PC-3 (cell line): ENCODE results near the gene ANKS1A. TPM values are rescaled to one million over a fixed set of nuclear protein-coding genes. Genes with fewer than 3 reads are reported as not detected.

Experiments
- ATAC-seq: fragments of 200-7000 bp; cut with Tn5 transposase; 2 replicates; pipeline ENCODE4 v1.9.1; 2020; ENCODE audit warnings: mild to moderate bottlenecking, moderate library complexity
- BruUV-seq: library from RNA; stranded (reverse); fragments of 400-500 nt; replicated peaks from 2 replicates; lab custom pipeline; 2021; lab: Mats Ljungman, UMichigan
- CTCF ChIA-PET: fragments of 300-600 bp; sonication (Branson Sonifier 250); formaldehyde crosslinking; loops from one replicate; lab custom pipeline; 2022; ENCODE audit warnings: antibody characterized with exemption; lab: Charles Lee
- POLR2A ChIA-PET: fragments of 300-600 bp; sonication (Branson Sonifier 250); formaldehyde crosslinking; loops from one replicate; lab custom pipeline; 2022; ENCODE audit warnings: antibody characterized with exemption; ENCODE audit not compliant: unreplicated experiment; lab: Charles Lee
- DNase-seq: peaks from one replicate; pipeline ENCODE4 v3.0.0-alpha.2; 2015
- H2AFZ ChIP-seq: fragments of 300-600 bp; sonication (generic); 2 replicates; pipeline ENCODE4 v1.6.0; 2016; ENCODE audit warnings: antibody characterized with exemption, low read length
- H3F3A ChIP-seq: fragments of 300-600 bp; sonication (generic); one replicate; pipeline ENCODE4 v1.6.0; 2017; ENCODE audit warnings: antibody characterized with exemption, low read length, control low read depth, mild to moderate bottlenecking; ENCODE audit not compliant: unreplicated experiment
- H3K27ac ChIP-seq: fragments of 300-600 bp; sonication (generic); 2 replicates; pipeline ENCODE4 v1.5.1; 2016; ENCODE audit warnings: mild to moderate bottlenecking, low read length
- H3K27me3 ChIP-seq: fragments of 300-600 bp; sonication (generic); 2 replicates; pipeline ENCODE4 v1.6.1; 2016; ENCODE audit warnings: low read length, mixed read lengths
- H3K36me3 ChIP-seq: fragments of 300-600 bp; sonication (generic); 2 replicates; pipeline ENCODE4 v1.6.1; 2016; ENCODE audit warnings: low read depth, mixed run types, low read length, mixed read lengths
- H3K4me1 ChIP-seq: fragments of 300-600 bp; sonication (generic); 2 replicates; pipeline ENCODE4 v1.5.1; 2016; ENCODE audit warnings: low read length; ENCODE audit not compliant: insufficient read depth
- H3K4me2 ChIP-seq: fragments of 300-600 bp; sonication (generic); 2 replicates; pipeline ENCODE4 v1.6.0; 2016; ENCODE audit warnings: low read length
- H3K4me3 ChIP-seq: fragments of 300-600 bp; sonication (generic); 2 replicates; pipeline ENCODE4 v1.5.1; 2016; ENCODE audit warnings: mild to moderate bottlenecking, low read length, mixed read lengths
- H3K79me2 ChIP-seq: fragments of 300-600 bp; sonication (generic); 2 replicates; pipeline ENCODE4 v1.6.1; 2017; ENCODE audit warnings: low read length, mixed read lengths
- H3K9ac ChIP-seq: fragments of 300-600 bp; sonication (generic); 2 replicates; pipeline ENCODE4 v1.6.0; 2016; ENCODE audit warnings: mild to moderate bottlenecking, low read length
- H3K9me2 ChIP-seq: fragments of 300-600 bp; sonication (generic); replicated peaks from 2 replicates; pipeline ENCODE4 v1.6.1; 2016; ENCODE audit warnings: mixed run types, low read length, mixed read lengths
- H3K9me3 ChIP-seq: fragments of 300-600 bp; sonication (generic); 2 replicates; pipeline ENCODE4 v1.6.1; 2016; ENCODE audit warnings: low read length, mixed read lengths
- H4K20me1 ChIP-seq: fragments of 300-600 bp; sonication (generic); 2 replicates; pipeline ENCODE4 v1.6.1; 2016; ENCODE audit warnings: low read length, mixed read lengths
- EZH2 ChIP-seq: fragments of 300-600 bp; sonication (generic); IDR thresholded peaks from one replicate; pipeline ENCODE4 v1.6.1; 2017; ENCODE audit warnings: antibody characterized with exemption, mild to moderate bottlenecking, low read length; ENCODE audit not compliant: unreplicated experiment
- EZH2phosphoT487 ChIP-seq: fragments of 300-600 bp; sonication (generic); IDR thresholded peaks from 2 replicates; pipeline ENCODE4 v1.6.1; 2018; ENCODE audit warnings: mild to moderate bottlenecking, antibody characterized with exemption, low read length, borderline replicate concordance
- intact Hi-C: fragments of 100-400 bp; cut with micrococcal nuclease; formaldehyde crosslinking; loops from 2 replicates; pipeline ENCODE4 v1.9.0; 2023
- total RNA-seq: library from RNA; depleted of rRNA; stranded (reverse); fragments of >200 nt; gene quantifications from 2 replicates; pipeline ENCODE4 v1.2.3, GENCODE V29; 2014
- TF ChIP-seq, protein P1 (sequence below): fragments of 300-600 bp; sonication (generic); conservative IDR thresholded peaks from 2 replicates; pipeline ENCODE4 v1.5.1; 2017; ENCODE audit warnings: antibody characterized with exemption, low read depth, mild to moderate bottlenecking, low read length

ANKS1A gene
- total RNA-seq, 1 experiment from 2014 or later: 18.8 TPM

DNA sequence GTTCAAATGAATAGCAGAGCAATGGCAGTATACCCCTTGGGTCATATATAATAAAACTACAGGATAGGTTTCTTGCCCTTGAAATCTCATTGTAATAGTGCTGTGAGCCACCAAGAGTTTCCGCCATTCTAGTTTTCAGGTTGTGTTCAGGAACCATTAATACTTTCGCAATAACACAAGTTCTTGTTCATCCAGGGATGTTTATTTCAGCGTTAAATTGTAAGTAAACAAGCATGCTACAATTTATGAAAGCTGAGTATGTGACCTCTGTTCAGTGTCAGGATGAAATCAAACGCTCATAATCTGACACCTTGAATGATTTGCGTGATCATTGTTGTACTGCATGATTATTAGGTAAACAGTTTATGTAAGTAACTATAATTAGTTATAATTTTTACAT lies 22.8 kb downstream of the ANKS1A start:
- Histone ChIP-seq H3F3A (peaks cover 4% of the 10 kb centered on the region), H3K36me3 (no peaks in the 10 kb centered on the region), H3K9me3 (no peaks in the 10 kb centered on the region), H3K4me3 (no peak overlapping the region), H2AFZ (no peak overlapping the region), H3K27me3 (no peaks in the 10 kb centered on the region), H3K4me2 (no peak overlapping the region), H3K27ac (no peak overlapping the region), H3K9ac (no peak overlapping the region), H4K20me1 (peaks cover 20% of the 10 kb centered on the region), H3K4me1 (peaks cover 39% of the 10 kb centered on the region), H3K79me2 (peaks cover 87% of the 10 kb centered on the region), H3K9me2 (no peaks in the 10 kb centered on the region)
- DNase-seq: no peak
- TF ChIP-seq EZH2phosphoT487: no peak
- no peak for TF ChIP-seq EZH2
- TF ChIP-seq, protein P1, sequence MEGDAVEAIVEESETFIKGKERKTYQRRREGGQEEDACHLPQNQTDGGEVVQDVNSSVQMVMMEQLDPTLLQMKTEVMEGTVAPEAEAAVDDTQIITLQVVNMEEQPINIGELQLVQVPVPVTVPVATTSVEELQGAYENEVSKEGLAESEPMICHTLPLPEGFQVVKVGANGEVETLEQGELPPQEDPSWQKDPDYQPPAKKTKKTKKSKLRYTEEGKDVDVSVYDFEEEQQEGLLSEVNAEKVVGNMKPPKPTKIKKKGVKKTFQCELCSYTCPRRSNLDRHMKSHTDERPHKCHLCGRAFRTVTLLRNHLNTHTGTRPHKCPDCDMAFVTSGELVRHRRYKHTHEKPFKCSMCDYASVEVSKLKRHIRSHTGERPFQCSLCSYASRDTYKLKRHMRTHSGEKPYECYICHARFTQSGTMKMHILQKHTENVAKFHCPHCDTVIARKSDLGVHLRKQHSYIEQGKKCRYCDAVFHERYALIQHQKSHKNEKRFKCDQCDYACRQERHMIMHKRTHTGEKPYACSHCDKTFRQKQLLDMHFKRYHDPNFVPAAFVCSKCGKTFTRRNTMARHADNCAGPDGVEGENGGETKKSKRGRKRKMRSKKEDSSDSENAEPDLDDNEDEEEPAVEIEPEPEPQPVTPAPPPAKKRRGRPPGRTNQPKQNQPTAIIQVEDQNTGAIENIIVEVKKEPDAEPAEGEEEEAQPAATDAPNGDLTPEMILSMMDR: no peak
- intact Hi-C loops: loop anchor here (5.0 kb wide), 1 partner anchor 40 kb away; no protein-coding TSS in a partner anchor
- ChIA-PET CTCF (no interaction called here), POLR2A (no interaction called here)
- no peak for ATAC-seq
- BruUV-seq: no TSS peak

DNA sequence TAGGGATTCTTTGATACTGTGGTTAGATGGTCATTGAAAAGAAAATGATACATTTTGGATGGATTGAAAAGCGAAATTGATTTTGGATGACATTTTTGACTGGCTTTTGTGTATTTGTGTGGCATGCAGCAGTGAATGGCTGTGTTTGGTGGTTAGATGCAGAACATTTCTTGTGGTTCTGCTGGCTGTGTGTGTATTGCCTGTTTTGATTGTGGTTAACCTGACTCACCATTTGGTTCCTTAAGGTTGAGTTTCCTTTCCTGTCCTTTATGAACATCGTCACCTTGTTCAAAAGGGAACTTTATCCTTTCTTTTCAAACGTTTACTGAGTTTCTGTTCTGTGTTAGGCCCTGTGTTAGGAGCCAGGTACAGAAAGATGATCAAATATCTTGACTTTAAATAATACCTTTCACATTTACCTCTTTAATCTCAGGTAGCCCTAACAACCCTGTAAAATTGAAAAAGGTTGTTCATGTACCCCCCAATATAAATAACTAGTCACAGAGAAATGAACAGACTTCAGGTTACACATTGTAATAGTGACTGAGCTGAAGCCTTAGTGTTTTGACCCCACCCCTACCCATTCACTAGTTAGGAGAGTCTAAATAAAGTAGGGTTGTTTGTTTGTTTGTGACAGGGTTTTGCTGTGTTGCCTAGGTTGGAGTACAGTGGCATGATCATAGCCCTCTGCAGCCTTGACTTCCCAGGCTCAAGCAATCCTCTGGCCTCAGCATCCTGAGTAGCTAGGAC lies 23.8 kb downstream of the ANKS1A start:
- no TSS peak for BruUV-seq
- peaks cover 20% of the 10 kb centered on the region for H4K20me1 ChIP-seq

More for the DNA sequence above, 23.8 kb downstream of the ANKS1A start:
- Histone ChIP-seq H3K79me2 (peaks cover 86% of the 10 kb centered on the region), H3F3A (peaks cover 4% of the 10 kb centered on the region), H3K27ac (peak overlapping the region; percentile 75), H3K27me3 (no peaks in the 10 kb centered on the region), H2AFZ (no peak overlapping the region), H3K4me2 (peak overlapping the region; percentile 76), H3K4me1 (peaks cover 35% of the 10 kb centered on the region), H3K9me2 (no peaks in the 10 kb centered on the region), H3K9me3 (no peaks in the 10 kb centered on the region), H3K4me3 (peak overlapping the region; percentile 36; the same call in 1 of the 2 replicates), H3K9ac (peak overlapping the region; percentile 9; the same call in 1 of the 2 replicates), H3K36me3 (no peaks in the 10 kb centered on the region)
- TF ChIP-seq EZH2phosphoT487 (no peak), EZH2 (no peak)
- TF ChIP-seq, protein P1: no peak
- peak; percentile 96 for ATAC-seq
- intact Hi-C loops: loop anchor here (5.0 kb wide), 1 partner anchor 39 kb away; no protein-coding TSS in a partner anchor
- POLR2A ChIA-PET: no interaction called here
- CTCF ChIA-PET: no interaction called here
- DNase-seq: peak; percentile 83
